ENCODE measurements around the gene PTPN7.

DNA sequence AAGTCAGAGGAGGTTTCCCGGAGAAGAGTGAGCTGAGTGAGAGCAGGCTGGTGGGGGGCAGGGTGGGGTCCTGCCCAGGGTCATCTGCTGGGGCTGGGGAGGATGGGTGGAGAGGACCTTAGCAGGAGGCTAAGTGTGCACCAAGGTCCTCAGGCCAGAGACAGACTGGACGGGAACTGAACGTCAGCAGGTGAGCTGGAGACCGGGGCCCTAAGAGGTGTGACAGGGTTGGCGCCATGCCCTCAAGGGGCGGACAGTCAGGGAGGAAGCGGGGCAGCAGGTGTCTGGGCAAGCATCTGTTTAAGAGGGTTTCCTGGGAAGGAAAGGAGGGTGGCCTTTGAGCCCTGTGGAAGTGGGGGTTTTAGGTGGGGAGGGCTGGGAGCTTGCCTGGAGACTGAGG is 13.6 kb upstream of the PTPN7 start:
- TF ChIP-seq, protein P1, sequence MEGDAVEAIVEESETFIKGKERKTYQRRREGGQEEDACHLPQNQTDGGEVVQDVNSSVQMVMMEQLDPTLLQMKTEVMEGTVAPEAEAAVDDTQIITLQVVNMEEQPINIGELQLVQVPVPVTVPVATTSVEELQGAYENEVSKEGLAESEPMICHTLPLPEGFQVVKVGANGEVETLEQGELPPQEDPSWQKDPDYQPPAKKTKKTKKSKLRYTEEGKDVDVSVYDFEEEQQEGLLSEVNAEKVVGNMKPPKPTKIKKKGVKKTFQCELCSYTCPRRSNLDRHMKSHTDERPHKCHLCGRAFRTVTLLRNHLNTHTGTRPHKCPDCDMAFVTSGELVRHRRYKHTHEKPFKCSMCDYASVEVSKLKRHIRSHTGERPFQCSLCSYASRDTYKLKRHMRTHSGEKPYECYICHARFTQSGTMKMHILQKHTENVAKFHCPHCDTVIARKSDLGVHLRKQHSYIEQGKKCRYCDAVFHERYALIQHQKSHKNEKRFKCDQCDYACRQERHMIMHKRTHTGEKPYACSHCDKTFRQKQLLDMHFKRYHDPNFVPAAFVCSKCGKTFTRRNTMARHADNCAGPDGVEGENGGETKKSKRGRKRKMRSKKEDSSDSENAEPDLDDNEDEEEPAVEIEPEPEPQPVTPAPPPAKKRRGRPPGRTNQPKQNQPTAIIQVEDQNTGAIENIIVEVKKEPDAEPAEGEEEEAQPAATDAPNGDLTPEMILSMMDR (IDR thresholded peaks at IDR 0.05): no peak
- no peak for TF ChIP-seq POLR2A (IDR thresholded peaks at IDR 0.05)
